PFSK-1 (cell line): Measurements from ENCODE around the gene APPL2.

Experiments used
- FOXP2 ChIP-seq: optimal IDR thresholded peaks from 2 replicates; pipeline ENCODE3; 2011; ENCODE audit warnings: borderline replicate concordance, control low read depth, inconsistent platforms; ENCODE audit not compliant: insufficient read depth; ENCODE audit errors: extremely low read length, extremely low read depth
- POLR2AphosphoS5 ChIP-seq: IDR thresholded peaks from 2 replicates; pipeline ENCODE4 v1.6.1; 2012; ENCODE audit warnings: low read depth, mild to moderate bottlenecking, control low read depth, low read length, moderate library complexity
- REST ChIP-seq, 2 experiments: IDR thresholded peaks; 2 replicates each; pipeline versions ENCODE4 v1.6.1 to v1.8.0; 2011 to 2012; ENCODE audit warnings: low read depth in 2 of 2, low read length in 2 of 2, control low read depth in 1 of 2, inconsistent platforms in 1 of 2, mild to moderate bottlenecking in 1 of 2, moderate library complexity in 1 of 2; ENCODE audit not compliant: insufficient read depth in 1 of 2
- SIN3A ChIP-seq: IDR thresholded peaks from 2 replicates; pipeline ENCODE4 v1.6.1; 2012; ENCODE audit warnings: mild to moderate bottlenecking, low read length, moderate library complexity, borderline replicate concordance; ENCODE audit not compliant: insufficient read depth
- TAF1 ChIP-seq: IDR thresholded peaks from 2 replicates; pipeline ENCODE4 v1.6.1; 2012; ENCODE audit warnings: low read length, control low read depth, borderline replicate concordance; ENCODE audit not compliant: insufficient read depth

APPL2 gene

GRCh38 chr12:105240228-105240627, 4.3 kb upstream of the APPL2 start:
- no peak for TF ChIP-seq TAF1
- no peak for TF ChIP-seq REST (IDR thresholded peaks at IDR 0.05; ENCODE audit: insufficient read depth in 1 of 2, low read depth in 2 of 2, low read length in 2 of 2)
- TF ChIP-seq POLR2AphosphoS5, result no peak
- no peak for TF ChIP-seq SIN3A
- no peak for TF ChIP-seq FOXP2

GRCh38 chr12:105239304-105239703, 3.3 kb upstream of the APPL2 start:
- TF ChIP-seq POLR2AphosphoS5 (no peak), SIN3A (no peak), REST (IDR thresholded peaks at IDR 0.05; ENCODE audit: insufficient read depth in 1 of 2, low read depth in 2 of 2, low read length in 2 of 2) (no peak), FOXP2 (no peak), TAF1 (no peak)

GRCh38 chr12:105237666-105238065, 1.7 kb upstream of the APPL2 start:
- TF ChIP-seq FOXP2 (no peak), SIN3A (no peak), REST (IDR thresholded peaks at IDR 0.05; ENCODE audit: insufficient read depth in 1 of 2, low read depth in 2 of 2, low read length in 2 of 2) (no peak), POLR2AphosphoS5 (no peak), TAF1 (no peak)

- TF ChIP-seq TAF1 (no peak), REST (IDR thresholded peaks at IDR 0.05; ENCODE audit: insufficient read depth in 1 of 2, low read depth in 2 of 2, low read length in 2 of 2) (no peak), POLR2AphosphoS5 (no peak), FOXP2 (no peak), SIN3A (no peak)
Observed at GRCh38 chr12:105235281-105235731, 668 bp downstream of the APPL2 start.

GRCh38 chr12:105234197-105234596, 1.8 kb downstream of the APPL2 start:
- no peak for TF ChIP-seq REST (IDR thresholded peaks at IDR 0.05; ENCODE audit: insufficient read depth in 1 of 2, low read depth in 2 of 2, low read length in 2 of 2)
- no peak for TF ChIP-seq SIN3A
- no peak for TF ChIP-seq POLR2AphosphoS5
- TF ChIP-seq FOXP2, result no peak
- TF ChIP-seq TAF1, result no peak
